Esophagus muscularis mucosa (tissue), 4 donors: Measurements from ENCODE around the gene CX3CL1.

ENCODE experiments used
- CTCF ChIP-seq, 3 experiments: fragments of 200-600 bp in 2 of 3; fragments of 450-650 bp in 1 of 3; sonication (generic) in 2 of 3; IDR thresholded peaks; one replicate each; pipeline ENCODE4 v1.5.1; 2017 to 2019; ENCODE audit warnings: antibody characterized with exemption in 3 of 3, mild to moderate bottlenecking in 2 of 3, moderate library complexity in 1 of 3
- EP300 ChIP-seq: sonication (generic); formaldehyde crosslinking; IDR thresholded peaks from one replicate; pipeline ENCODE4 v1.6.1; 2017; ENCODE audit warnings: antibody characterized with exemption
- POLR2A ChIP-seq: fragments of 450-650 bp; IDR thresholded peaks from one replicate; pipeline ENCODE4 v1.6.1; 2017; ENCODE audit warnings: antibody characterized with exemption, moderate library complexity, mild to moderate bottlenecking, low read depth

- TF ChIP-seq POLR2A (no peak), EP300 (no peak), CTCF (IDR thresholded peaks at IDR 0.05) (no peak)
These were observed 42.5 kb upstream of the CX3CL1 start for GRCh38 chr16:57329718-57330327.
